HepG2 (cell line): ENCODE measurements around the gene MGAT1.
"Not testable (repeated sequence)": the region's sequence is repeated elsewhere in the genome, so short reads cannot be mapped to it uniquely, and the experiment has no call there.

ENCODE experiments used
- MAFK ChIP-seq, 2 experiments: IDR thresholded peaks in 1 of 2; conservative IDR thresholded peaks in 1 of 2; 2 replicates each; pipeline ENCODE4 v1.6.1; 2011; ENCODE audit warnings: improper control_type of control experiment in 2 of 2, low read length in 2 of 2
- ZBTB8A ChIP-seq: sonication (generic); formaldehyde crosslinking; IDR thresholded peaks from 2 replicates; pipeline ENCODE4 v1.4.0; 2020; ENCODE audit warnings: mild to moderate bottlenecking, low read depth, missing genetic modification reagents, borderline replicate concordance
- TF ChIP-seq, protein P1 (sequence below): sonication (generic); formaldehyde crosslinking; IDR thresholded peaks from 2 replicates; pipeline ENCODE4 v1.5.0; 2020; ENCODE audit warnings: mild to moderate bottlenecking, missing genetic modification reagents, moderate library complexity

DNA sequence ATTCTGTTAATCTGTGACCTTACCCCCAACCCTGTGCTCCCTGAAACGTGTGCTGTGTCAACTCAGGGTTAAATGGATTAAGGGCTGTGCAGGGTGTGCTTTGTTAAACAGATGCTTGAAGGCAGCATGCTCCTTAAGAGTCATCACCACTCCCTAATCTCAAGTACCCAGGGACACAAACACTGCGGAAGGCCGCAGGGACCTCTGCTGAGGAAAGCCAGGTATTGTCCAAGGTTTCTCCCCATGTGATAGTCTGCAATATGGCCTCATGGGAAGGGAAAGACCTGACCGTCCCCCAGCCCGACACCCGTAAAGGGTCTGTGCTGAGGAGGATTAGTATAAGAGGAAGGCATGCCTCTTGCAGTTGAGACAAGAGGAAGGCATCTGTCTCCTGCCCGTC is 24.8 kb upstream of the MGAT1 start:
- TF ChIP-seq ZBTB8A (CRISPR knock-in tag); MAFK (conservative IDR thresholded peaks at IDR 0.05 in 1 of 2, IDR thresholded peaks at IDR 0.05 in 1 of 2; ENCODE audit: low read length in 2 of 2): not testable (repeated sequence)
- TF ChIP-seq, protein P1, sequence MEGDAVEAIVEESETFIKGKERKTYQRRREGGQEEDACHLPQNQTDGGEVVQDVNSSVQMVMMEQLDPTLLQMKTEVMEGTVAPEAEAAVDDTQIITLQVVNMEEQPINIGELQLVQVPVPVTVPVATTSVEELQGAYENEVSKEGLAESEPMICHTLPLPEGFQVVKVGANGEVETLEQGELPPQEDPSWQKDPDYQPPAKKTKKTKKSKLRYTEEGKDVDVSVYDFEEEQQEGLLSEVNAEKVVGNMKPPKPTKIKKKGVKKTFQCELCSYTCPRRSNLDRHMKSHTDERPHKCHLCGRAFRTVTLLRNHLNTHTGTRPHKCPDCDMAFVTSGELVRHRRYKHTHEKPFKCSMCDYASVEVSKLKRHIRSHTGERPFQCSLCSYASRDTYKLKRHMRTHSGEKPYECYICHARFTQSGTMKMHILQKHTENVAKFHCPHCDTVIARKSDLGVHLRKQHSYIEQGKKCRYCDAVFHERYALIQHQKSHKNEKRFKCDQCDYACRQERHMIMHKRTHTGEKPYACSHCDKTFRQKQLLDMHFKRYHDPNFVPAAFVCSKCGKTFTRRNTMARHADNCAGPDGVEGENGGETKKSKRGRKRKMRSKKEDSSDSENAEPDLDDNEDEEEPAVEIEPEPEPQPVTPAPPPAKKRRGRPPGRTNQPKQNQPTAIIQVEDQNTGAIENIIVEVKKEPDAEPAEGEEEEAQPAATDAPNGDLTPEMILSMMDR (CRISPR knock-in tag), result not testable (repeated sequence)
